Glomerular visceral epithelial cell (primary cell): ENCODE measurements around the gene CCT3.

Experiments
- DNase-seq: peaks from one replicate; pipeline ENCODE4 v3.0.0-alpha.2; 2016; ENCODE audit errors: extremely low spot score

CCT3 gene

DNA sequence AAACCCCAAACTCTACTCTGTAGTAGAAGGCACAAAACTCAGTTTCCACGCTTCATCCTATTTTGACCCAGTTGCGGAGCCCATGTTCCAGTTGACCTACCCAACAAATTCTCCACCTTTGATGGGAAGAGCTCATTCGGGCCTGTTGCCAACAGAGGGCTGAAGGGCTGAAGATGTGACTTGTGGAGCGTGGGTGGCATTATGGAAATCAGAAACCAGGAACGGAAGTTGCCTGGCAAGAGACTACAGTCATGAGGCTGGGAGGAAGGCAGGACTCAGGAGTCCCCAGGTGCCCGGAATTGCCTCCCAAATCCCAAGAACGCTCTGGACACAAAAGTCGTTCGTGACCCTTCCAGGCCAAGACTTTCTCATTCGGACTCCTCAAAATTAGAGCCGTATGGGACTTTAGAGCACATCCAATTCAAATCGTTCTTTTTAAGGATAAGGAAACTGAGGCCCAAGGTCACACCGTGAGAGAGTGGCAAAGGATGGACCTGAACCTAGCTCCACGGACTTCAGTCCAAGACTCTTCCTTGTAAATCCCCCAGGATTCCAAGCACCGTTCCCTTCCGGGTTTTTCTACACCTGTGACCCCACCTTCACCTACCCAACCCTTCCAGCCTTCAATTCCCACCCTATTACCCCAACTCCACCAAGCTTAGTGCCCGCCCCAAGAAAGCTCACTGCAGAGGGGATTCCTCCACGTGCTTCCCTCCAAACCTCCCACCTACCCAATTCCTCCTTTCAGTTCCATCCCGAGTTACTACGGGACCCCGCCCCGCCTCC is 56.2 kb downstream of the CCT3 start:
- peak; percentile 52 for DNase-seq

DNA sequence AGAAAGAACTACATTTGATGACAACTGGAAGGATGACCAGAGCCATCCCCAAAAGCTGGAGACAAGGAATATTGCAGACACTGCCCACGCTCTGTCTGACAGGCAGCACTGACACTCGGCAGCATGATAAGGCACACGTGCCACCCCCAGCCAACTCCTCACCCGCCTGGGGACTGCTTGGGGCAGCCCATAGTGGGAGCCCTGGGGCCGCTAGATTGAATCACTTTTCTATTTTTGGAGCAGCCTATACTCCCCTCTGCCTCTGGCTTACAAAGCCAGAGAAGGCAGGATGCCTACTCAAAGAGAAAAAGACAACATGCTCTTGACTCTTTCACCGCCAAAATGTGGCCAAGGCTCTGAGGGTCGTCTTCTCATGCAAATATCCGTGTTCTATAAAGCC is 56.8 kb downstream of the CCT3 start:
- DNase-seq = no peak

DNA sequence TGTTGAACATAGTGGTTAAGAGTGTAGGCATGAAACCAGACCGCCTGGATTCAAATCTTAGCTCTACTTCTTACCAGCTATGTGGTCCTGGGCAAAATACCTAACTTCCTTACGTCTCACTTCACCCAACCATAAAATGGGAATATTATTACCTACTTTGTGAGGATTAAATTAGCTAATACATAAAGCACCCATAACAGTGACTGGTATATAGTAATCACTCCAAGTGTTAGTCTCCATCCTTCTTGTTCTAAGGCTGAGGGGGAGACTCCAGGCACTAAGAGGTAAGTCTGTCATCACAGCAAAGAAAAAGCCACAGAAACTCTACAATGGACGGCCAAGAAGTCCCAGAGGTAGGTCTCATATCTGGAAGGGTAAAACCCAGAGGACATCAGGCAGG is 58.3 kb downstream of the CCT3 start:
- DNase-seq = no peak

DNA sequence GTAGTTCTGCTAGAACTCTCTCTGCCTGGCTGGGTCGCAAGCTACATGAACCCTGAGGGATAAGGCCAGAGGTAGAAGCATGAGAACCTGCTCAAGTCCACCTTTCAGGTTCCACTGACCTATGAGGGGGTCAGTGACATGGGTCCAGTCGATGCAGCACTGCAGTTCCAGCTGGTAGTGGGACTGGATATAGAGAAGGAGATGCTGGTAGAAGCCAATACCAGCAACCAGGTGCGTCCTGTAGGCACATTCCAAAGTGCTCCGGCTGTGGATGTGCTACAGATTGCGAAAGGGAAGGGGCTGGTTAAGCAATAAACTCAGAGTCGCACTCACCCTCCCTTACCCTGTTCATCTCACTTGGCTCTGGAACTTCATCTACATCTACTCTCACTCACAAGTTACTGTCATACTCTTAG is 61.1 kb downstream of the CCT3 start:
- DNase-seq = no peak

DNA sequence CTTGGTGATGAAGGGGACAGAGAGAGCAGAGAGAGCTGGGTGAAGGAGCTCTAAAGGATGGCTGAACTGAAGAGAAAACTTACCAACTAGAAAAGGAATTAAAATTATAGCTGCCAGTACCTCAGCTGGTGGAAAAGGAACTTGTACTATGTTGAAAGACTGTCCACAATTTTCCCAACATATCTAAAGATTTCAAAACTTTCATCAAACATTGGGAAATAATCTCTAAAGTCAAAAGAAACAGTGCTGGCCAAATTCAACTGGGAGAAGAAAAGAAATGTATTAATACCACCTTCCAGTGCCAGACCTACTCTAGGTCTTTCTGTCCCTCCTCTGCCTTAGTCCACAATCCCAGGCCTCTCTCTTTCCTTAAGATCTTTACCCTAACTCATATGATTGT is 61.6 kb downstream of the CCT3 start:
- DNase-seq = no peak

DNA sequence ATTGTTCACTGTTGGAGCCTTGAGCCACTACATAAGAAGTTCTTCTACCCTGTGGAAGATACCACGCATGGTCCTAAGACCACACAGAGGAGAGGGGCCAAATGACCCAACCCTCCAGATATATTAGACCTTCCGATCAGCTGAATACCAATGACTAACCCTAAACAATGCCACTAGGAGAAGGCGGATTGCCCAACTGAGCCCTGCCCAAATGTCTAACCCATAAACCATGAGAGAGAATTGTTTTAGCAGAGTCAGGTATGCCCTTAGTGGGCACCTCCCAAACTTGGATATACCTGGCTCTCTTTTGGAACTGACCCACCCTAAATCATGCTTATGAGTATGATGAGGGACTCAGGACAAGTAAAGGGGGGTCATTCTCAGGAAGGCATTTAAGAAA is 67.8 kb downstream of the CCT3 start:
- DNase-seq = no peak

DNA sequence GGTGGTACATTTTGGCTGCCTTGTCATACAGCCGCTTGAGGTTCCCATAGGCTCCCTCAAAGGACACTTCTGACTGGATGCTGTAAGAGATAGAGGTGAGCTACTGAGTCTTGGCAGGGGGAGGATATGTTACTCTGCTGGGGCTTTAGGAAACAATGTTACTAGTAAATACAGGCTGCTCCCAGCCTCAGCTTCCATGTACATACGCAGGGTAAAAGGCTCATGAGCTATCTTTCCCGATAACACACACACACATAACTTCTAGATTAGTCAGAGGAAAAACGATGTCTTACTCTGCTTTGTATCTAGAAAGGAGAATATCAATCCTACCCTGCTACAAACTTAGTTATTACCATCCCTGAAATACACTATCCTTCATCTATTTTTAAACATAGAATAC is 69.8 kb downstream of the CCT3 start:
- DNase-seq = no peak

DNA sequence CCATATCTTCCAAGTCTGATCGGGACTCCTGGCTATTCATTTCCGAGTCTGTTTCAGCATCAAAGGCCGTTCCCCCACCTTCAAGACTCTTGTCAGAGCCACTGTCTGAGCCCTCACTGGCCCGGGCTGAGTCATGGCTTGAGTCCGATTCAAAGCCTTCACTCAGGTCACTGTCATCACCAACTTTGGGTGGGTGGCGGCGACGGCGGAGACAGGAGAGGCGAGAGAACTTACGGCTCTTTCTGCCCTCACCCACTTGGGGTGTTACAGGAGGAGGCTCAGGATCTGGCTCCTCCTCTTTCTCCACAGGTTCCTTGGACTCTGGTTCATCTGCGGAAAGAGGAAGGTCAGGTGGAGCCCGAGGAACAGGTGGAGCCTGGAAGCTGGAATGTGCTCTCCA is 72.0 kb downstream of the CCT3 start:
- no peak for DNase-seq

DNA sequence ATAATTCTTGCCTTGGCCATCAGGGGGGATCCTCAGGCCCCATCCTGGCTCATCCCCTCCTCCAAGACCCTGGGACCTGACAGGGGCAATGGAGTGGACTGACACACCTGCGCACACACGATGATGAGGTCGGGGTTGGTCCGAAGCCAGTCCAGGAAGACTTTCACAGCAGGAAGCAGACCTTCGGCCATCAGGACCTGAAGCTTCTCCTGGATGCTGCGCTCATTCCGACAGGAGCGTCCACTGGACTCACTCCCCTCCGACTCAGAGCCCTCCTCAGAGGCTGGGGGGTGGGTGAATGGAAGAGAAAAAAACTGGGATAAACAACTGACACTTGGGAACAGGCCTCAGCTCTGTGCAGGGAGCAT is 74.8 kb downstream of the CCT3 start:
- no peak for DNase-seq

DNA sequence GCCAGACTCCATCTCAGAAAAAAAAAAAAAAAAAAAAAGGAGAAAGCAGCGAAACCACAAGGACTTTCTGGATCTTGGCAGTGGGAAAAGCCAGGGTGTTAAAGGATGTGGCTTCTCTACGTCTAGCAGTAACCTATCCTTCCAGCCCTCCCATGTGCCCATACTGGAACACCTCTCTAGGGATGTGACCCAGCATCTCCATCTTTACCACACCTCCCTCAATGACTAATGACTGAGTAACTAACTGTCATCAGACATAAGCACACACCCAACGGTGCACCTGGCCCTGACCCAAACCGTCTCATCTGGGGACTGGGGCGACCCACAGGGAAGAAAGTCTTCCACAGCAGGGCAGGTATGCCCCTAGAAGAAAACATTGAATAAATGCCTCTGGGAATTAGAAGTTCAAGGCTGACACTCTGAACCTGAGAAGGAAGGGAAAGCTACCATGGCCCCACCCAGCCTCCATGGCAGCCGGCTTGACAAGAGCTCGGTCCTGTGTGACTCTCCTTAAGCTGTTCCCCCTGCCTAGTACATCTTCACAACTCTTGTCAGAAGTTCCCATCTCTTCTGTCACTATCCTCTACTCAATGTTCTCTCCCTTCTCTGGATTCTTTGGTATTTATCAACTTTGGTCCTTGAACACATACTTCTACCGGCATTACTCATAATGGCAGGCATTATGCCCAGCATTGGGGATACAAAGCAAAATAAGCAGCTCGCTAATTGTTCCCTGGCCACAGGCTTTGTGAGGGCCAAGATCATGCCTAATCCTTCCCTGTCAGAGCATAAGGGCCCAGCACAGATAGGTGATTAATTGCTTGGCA is 75.4 kb downstream of the CCT3 start:
- DNase-seq = peak; percentile 34

DNA sequence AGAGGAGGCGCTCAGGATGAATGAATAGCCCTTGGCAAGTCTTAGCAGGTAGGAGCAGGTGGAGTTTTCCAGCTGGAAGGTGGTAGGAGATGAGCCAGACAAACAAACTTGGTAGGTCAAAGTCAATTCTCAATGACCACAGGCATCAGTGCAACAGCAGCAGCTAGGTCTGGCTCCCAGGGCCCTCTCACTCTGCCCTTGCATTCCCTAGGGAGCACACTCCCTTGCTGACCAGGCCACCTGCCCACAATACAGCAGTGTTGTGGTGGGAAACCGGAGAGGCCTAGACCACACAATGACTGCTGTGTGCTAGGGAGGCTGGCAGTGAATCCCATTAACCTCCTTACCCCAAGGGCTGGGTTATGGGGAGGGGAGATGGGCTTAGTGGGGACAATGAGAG is 77.2 kb downstream of the CCT3 start:
- no peak for DNase-seq

DNA sequence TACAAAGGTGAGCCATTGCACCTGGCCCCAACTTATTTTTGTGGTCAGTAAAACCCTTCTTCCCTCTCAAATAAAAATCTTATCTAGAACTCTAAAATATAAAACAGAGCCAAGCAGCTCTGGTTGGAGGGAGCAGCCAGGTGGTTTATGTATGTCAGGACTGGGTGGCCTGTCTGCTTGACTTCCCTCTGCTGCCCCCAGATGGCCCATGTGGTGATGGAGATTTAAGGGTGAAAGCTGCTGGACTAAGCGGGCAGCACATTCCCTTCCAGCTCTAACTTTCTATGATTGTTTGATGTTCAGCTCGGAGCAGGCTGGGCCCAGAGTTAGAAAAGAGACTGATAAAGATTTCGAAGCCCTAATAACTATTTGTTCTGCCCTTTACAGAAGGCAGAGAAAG is 78.3 kb downstream of the CCT3 start:
- no peak for DNase-seq
